C4-2B (cell line): Measurements from ENCODE around the gene VPS13A.

Experiments used
- CTCF ChIP-seq: fragments of 450-650 bp; conservative IDR thresholded peaks from 2 replicates; pipeline ENCODE4 v1.5.1; 2017; ENCODE audit warnings: mild to moderate bottlenecking
- ZFX ChIP-seq: fragments of 450-650 bp; IDR thresholded peaks from 2 replicates; pipeline ENCODE4 v1.6.1; 2017

- TF ChIP-seq CTCF (no peak), ZFX (no peak)
Measured at GRCh38 chr9:77283991-77284390, 106.7 kb downstream of the VPS13A start.
